K562 (cell line): ENCODE data around the gene CDT1. TPM values are rescaled to one million over a fixed set of nuclear protein-coding genes. Genes with fewer than 3 reads are reported as not detected.

Experiments
- ARID1B ChIP-seq: fragments of 450-650 bp; IDR thresholded peaks from 2 replicates; pipeline ENCODE4 v1.6.1; 2016; ENCODE audit warnings: antibody characterized with exemption, mild to moderate bottlenecking, inconsistent platforms
- ATF1 ChIP-seq, 2 experiments: fragments of 450-650 bp in 1 of 2; IDR thresholded peaks; 2 replicates each; pipeline ENCODE4 v1.6.1; 2016; ENCODE audit warnings: missing compliant biosample characterization in 1 of 2, missing genetic modification characterization in 1 of 2
- BCOR ChIP-seq: fragments of 450-650 bp; IDR thresholded peaks from 2 replicates; pipeline ENCODE4 v1.6.1; 2016
- GTF3C2 ChIP-seq: IDR thresholded peaks from 3 replicates; pipeline ENCODE4 v1.6.1; 2011; ENCODE audit warnings: borderline replicate concordance, mild to moderate bottlenecking, moderate library complexity; ENCODE audit not compliant: insufficient read length; ENCODE audit errors: extremely low read depth
- KAT7 ChIP-seq: sonication (generic); formaldehyde crosslinking; IDR thresholded peaks from 2 replicates; pipeline ENCODE4 v1.8.0; 2022; ENCODE audit warnings: missing genetic modification reagents, mild to moderate bottlenecking, borderline replicate concordance
- PTBP1 ChIP-seq: fragments of 200-400 bp; formaldehyde crosslinking; IDR thresholded peaks from 2 replicates; pipeline ENCODE4 v1.6.1; 2017; ENCODE audit warnings: low read depth, low read length
- SMARCC2 ChIP-seq: fragments of 450-650 bp; IDR thresholded peaks from 2 replicates; pipeline ENCODE4 v1.6.1; 2017; ENCODE audit warnings: antibody characterized with exemption, moderate library complexity, mild to moderate bottlenecking, low read depth
- STAT6 ChIP-seq: sonication (generic); formaldehyde crosslinking; IDR thresholded peaks from 2 replicates; pipeline ENCODE4 v1.8.1; 2023; ENCODE audit warnings: mild to moderate bottlenecking, missing genetic modification reagents
- TARDBP ChIP-seq: fragments of 450-650 bp; IDR thresholded peaks from 2 replicates; pipeline ENCODE4 v1.6.1; 2016
- ZBTB8A ChIP-seq: fragments of 450-650 bp; IDR thresholded peaks from 2 replicates; pipeline ENCODE4 v1.6.1; 2018; ENCODE audit warnings: mild to moderate bottlenecking, moderate library complexity; ENCODE audit not compliant: partially characterized antibody
- ZNF23 ChIP-seq: fragments of 250-450 bp; sonication (Bioruptor Pico); IDR thresholded peaks from 2 replicates; pipeline ENCODE4 v1.4.0; 2020; ENCODE audit warnings: mild to moderate bottlenecking
- ZNF316 ChIP-seq: fragments of 450-650 bp; IDR thresholded peaks from 2 replicates; pipeline ENCODE4 v1.6.1; 2016
- ZNF780A ChIP-seq: fragments of 250-450 bp; sonication (Bioruptor Pico); IDR thresholded peaks from 2 replicates; pipeline ENCODE4 v1.5.0; 2021; ENCODE audit warnings: mild to moderate bottlenecking
- polyA plus RNA-seq, 8 experiments: library from polyadenylated mRNA; depleted of rRNA in 4 of 8; stranded (reverse) in 5 of 8; unstranded in 3 of 8; fragments of >200 nt; fragmentation: Nextera tagmentation in 2 of 8; fragmentation: Illumina TruSeq in 1 of 8; extraction: Ambion mirVana in 2 of 8; extraction: Trizol in 1 of 8; gene quantifications; 2 replicates each; pipeline versions ENCODE4 v1.2.1 to v1.2.3, GENCODE V29; 2011 to 2014; ENCODE audit warnings: inconsistent platforms in 1 of 8, missing spikeins in 1 of 8
- total RNA-seq, 7 experiments: library from RNA; depleted of rRNA in 6 of 7; stranded (reverse); fragments of >200 nt in 6 of 7; fragmentation: Illumina TruSeq in 2 of 7; extraction: Trizol in 2 of 7; gene quantifications; 2 replicates each; pipeline versions ENCODE4 v1.2.1 to v1.2.3, GENCODE V29; 2011 to 2021; ENCODE audit warnings: low replicate concordance in 1 of 7
- TF ChIP-seq, protein P1 (sequence below): fragments of 150-350 bp; IDR thresholded peaks from 2 replicates; pipeline ENCODE4 v1.6.1; 2014; ENCODE audit warnings: low read depth, mild to moderate bottlenecking, low read length, borderline replicate concordance
- TF ChIP-seq, protein P2 (sequence below): fragments of 450-650 bp; IDR thresholded peaks from 2 replicates; pipeline ENCODE4 v1.6.1; 2014; ENCODE audit warnings: low read depth, mild to moderate bottlenecking, moderate library complexity, borderline replicate concordance
- TF ChIP-seq, protein P3 (sequence below), 2 experiments: fragments of 450-650 bp in 1 of 2; sonication (generic) in 1 of 2; formaldehyde crosslinking; conservative IDR thresholded peaks; 2 replicates each; pipeline versions ENCODE4 v1.4.0 to v1.8.1; 2020 to 2022; ENCODE audit warnings: mild to moderate bottlenecking in 1 of 2, missing genetic modification reagents in 1 of 2

CDT1 gene
- total and polyA plus RNA-seq, 9 of the 15 experiments (the other 6 are each of a cell fraction or from before 2014, with no cell fraction given) = 0.92 to 178 (median 14.2) TPM

GRCh38 chr16:88784074-88784855, 19.3 kb upstream of the CDT1 start (continued):
- TF ChIP-seq ZNF23 (CRISPR knock-in tag) = no peak
- TF ChIP-seq, protein P1, sequence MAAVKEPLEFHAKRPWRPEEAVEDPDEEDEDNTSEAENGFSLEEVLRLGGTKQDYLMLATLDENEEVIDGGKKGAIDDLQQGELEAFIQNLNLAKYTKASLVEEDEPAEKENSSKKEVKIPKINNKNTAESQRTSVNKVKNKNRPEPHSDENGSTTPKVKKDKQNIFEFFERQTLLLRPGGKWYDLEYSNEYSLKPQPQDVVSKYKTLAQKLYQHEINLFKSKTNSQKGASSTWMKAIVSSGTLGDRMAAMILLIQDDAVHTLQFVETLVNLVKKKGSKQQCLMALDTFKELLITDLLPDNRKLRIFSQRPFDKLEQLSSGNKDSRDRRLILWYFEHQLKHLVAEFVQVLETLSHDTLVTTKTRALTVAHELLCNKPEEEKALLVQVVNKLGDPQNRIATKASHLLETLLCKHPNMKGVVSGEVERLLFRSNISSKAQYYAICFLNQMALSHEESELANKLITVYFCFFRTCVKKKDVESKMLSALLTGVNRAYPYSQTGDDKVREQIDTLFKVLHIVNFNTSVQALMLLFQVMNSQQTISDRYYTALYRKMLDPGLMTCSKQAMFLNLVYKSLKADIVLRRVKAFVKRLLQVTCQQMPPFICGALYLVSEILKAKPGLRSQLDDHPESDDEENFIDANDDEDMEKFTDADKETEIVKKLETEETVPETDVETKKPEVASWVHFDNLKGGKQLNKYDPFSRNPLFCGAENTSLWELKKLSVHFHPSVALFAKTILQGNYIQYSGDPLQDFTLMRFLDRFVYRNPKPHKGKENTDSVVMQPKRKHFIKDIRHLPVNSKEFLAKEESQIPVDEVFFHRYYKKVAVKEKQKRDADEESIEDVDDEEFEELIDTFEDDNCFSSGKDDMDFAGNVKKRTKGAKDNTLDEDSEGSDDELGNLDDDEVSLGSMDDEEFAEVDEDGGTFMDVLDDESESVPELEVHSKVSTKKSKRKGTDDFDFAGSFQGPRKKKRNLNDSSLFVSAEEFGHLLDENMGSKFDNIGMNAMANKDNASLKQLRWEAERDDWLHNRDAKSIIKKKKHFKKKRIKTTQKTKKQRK = no peak
- TF ChIP-seq SMARCC2 = no peak
- TF ChIP-seq, protein P2, sequence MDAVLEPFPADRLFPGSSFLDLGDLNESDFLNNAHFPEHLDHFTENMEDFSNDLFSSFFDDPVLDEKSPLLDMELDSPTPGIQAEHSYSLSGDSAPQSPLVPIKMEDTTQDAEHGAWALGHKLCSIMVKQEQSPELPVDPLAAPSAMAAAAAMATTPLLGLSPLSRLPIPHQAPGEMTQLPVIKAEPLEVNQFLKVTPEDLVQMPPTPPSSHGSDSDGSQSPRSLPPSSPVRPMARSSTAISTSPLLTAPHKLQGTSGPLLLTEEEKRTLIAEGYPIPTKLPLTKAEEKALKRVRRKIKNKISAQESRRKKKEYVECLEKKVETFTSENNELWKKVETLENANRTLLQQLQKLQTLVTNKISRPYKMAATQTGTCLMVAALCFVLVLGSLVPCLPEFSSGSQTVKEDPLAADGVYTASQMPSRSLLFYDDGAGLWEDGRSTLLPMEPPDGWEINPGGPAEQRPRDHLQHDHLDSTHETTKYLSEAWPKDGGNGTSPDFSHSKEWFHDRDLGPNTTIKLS = no peak
- TF ChIP-seq, protein P3, sequence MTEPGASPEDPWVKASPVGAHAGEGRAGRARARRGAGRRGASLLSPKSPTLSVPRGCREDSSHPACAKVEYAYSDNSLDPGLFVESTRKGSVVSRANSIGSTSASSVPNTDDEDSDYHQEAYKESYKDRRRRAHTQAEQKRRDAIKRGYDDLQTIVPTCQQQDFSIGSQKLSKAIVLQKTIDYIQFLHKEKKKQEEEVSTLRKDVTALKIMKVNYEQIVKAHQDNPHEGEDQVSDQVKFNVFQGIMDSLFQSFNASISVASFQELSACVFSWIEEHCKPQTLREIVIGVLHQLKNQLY (CRISPR knock-in tag; conservative IDR thresholded peaks at IDR 0.05) = 0 out of 4 replicates have a peak, but pooled peaks of 1 of the 2 experiments have one; percentile 72
- TF ChIP-seq ARID1B = no peak
- no peak for TF ChIP-seq ATF1 (CRISPR knock-in tag; IDR thresholded peaks at IDR 0.05)
- no peak for TF ChIP-seq ATF1 (tag; IDR thresholded peaks at IDR 0.05)
- TF ChIP-seq TARDBP = no peak
- TF ChIP-seq BCOR = no peak
- no peak for TF ChIP-seq GTF3C2
- no peak for TF ChIP-seq PTBP1
- TF ChIP-seq ZNF316 = no peak
- no peak for TF ChIP-seq ZBTB8A
- TF ChIP-seq ZNF780A (CRISPR knock-in tag) = no peak
- no peak for TF ChIP-seq KAT7 (CRISPR knock-in tag)
- TF ChIP-seq STAT6 = no peak
